Adipose tissue (tissue), 3 donors: ENCODE results near the gene KIF16B. TPM values are rescaled to one million over a fixed set of nuclear protein-coding genes. Genes with fewer than 3 reads are reported as not detected.
"Not testable (repeated sequence)": the region's sequence is repeated elsewhere in the genome, so short reads cannot be mapped to it uniquely, and the experiment has no call there.

Experiments used
- H3K27ac ChIP-seq: one replicate; pipeline ENCODE4 v1.5.1; 2013; ENCODE audit warnings: low read depth, low read length
- WGBS, 3 donors: extraction: QIAGEN DNeasy Blood & Tissue Kit; methylation state at CpG; one replicate each; pipeline ENCODE4 v1.1.7; 2013; 5-methylcytosine and 5-hydroxymethylcytosine counted together
- polyA plus RNA-seq, 3 donors: library from polyadenylated mRNA; stranded (reverse); fragments of 200-250 nt; gene quantifications; one replicate each; pipeline ENCODE4 v1.2.3, GENCODE V29; 2013
- donor health status: healthy with polysubstance abuse.
- donor health status: Bipolar disorder and iron deficiency.
- donor health status: healthy.

The KIF16B gene
- polyA plus RNA-seq, 3 donors, result 6.1 to 9.4 (median 8.7) TPM

DNA sequence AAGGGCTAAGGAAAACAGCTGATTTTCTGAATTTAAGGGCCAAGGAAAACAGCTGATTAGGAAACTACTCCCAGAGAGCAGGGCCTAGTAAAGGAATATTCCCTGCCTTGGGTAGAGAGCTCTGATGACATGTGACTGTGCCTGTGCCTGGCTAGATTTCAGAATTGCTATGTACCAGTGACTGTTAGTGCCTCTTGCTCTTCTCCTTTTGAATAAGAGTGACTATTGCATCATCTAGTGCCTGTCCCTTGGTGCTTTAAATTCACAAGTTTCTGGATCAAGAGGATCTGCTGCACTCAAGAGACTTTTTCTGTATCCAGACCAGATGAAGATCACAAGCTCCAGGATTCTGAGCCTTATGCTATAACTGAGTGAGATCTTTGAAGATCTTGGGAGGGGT, 332.9 kb downstream of the KIF16B start:
- H3K27ac ChIP-seq, result no peak overlapping the region

DNA sequence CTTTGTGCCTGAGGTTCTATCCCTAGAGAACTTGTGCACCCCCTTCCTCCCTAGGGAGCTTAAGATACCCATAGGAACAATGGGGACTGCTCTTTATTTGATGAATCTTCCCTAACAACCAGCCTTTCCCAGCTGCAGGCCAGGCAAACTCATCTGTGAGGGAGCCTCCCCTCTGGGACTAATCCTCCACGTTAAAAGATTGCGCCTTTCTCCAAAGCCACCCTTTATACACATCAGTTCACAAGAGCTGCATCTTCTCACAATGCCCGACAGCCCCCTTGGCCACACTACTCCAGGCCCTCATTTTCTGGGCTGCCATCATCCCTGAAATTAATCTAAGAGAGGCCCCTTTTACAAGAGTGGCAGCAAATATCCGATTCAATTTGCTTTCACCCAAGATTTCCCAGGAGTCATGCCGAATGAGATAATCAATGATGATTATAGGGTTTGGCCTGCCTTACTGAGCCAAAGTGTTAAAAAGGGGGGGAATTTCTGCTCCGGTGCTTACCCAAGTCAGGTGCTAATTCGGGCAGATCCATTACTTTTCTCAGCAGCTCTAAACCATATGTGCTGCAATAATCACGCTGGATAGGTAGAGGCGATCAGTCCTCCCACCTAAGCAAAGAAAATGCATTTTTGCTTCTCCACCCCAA, 336.5 kb downstream of the KIF16B start:
- H3K27ac ChIP-seq, result no peak overlapping the region
- 82 to 93% (median 90%) methylated on average over 9 of the region's 9 CpGs for WGBS, 3 donors

DNA sequence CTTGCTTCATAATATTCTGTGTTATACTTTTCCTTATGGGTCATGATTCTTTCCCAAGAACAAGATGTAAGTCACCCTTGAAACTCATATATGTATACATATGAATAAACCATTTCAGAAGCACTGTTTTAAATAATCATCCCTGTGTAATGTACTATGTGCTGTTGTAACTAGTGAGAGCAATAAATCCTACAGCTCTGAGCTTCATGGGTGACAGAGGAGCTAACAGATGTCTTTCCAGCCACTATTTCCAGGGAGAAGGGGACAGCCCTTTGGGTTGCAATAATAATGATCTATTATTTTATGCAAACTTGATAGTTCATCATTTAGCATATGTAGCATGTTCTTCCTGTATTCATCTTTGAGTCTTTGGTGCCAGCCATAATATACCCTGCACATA, 342.8 kb downstream of the KIF16B start:
- H3K27ac ChIP-seq, result no peak overlapping the region

DNA sequence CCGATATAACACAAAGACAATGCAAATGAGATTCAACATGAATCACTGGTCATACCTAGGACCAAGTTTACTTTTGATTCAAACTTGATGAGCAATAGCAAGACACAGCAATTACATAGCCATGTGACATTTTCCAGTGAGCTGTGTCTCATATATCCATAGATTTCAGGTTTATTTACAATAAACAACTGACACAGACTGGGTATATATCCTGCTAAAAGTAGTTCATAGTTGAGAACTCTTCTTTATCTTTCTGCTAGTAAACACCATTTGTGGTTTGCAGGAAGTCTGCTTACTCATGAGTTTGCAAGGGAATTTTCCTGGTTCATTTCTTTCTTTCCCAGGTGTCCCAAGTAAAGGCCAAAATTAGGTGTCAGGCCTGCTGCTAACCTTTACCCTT, 343.4 kb downstream of the KIF16B start:
- H3K27ac ChIP-seq, result no peak overlapping the region
- WGBS, 3 donors, result 93 to 100% (median 96%) methylated on average over 1 of the region's 1 CpG

DNA sequence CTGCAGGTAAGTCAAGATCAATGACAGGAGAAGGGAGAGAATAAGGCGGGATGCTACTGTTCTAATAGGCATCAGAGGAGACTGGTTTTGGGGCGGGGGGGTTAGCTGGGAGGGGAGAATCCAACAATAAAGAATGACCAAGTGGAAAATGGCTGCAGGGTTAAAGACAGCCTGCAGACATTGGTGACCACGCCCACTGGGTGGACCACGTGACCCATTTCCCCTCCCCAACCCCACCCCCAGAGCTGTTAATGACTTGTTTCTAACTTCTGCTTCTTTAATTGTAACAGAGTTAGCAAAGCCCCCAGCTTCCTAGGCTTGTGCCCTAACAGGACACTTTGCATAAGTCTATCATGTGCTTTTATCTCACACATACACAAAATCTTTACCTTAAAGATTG, 344.5 kb downstream of the KIF16B start:
- 77 to 90% (median 89%) methylated on average over 4 of the region's 4 CpGs for whole genome bisulfite sequencing, 3 donors
- no peak overlapping the region for H3K27ac ChIP-seq

DNA sequence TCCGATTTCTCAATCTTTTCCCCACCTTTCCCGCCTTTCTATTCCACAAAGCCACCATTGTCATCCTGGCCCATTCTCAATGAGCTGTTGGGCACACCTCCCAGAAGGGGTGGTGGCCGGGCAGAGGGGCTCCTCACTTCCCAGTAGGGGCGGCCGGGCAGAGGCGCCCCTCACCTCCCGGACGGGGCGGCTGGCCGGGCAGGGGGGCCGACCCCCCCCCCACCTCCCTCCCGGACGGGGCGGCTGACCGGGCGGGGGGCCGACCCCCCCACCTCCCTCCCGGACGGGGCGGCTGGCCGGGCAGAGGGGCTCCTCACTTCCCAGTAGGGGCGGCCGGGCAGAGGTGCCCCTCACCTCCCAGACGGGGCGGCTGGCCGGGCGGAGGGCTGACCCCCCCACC, 346.3 kb downstream of the KIF16B start:
- 87 to 91% (median 90%) methylated on average over 9 to 17 of the region's 27 CpGs for WGBS, 3 donors

DNA sequence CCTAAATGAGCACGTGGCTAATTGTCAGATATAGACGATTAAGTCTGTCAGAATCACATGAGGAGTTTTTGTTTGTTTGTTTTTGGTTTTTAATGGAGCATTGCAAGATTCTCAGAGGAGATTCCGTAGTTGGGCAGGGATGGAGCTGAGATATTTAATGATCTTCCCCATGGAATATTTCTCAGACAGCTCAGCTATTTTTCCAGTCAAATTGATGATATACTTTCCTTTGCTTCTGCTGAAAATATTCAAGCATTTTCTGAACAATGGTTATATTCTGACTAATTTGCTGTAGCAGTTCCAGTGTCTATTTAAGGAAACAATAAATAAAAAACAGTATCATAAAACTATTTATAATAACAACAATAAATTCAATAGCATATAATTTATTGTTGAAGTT, 348.4 kb downstream of the KIF16B start:
- 49 to 50% (median 50%) methylated on average over 3 of the region's 3 CpGs for WGBS, 3 donors
- no peak overlapping the region for H3K27ac ChIP-seq

More for the DNA sequence above, 346.3 kb downstream of the KIF16B start:
- not testable (repeated sequence) for H3K27ac ChIP-seq

DNA sequence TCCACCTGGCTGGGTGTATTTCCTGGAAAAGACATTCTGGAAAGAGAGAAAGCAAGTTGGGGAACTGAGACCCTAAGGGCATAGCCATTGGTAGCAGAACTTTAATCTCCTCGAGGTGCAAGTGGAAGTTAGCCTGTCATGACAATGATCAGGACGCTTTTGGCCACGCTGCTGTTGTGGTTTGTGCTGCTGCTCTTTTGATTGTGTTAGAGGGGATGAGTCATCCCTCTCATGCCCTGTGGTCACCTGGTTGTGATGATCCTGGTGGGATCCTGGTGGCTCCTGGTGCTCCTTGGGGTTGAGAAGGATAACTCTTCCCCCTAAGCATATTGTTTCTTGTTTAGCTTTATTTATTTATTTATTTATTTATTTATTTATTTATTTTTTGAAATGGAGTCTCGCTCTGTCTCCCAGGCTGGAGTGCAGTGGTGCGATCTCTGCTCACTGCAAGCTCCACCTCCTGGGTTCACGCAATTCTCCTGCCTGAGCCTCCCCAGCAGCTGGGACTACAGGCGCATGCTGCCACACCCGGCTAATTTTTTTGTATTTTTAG, 350.3 kb downstream of the KIF16B start:
- no peak overlapping the region for H3K27ac ChIP-seq
- 83 to 90% (median 87%) methylated on average over 8 of the region's 8 CpGs for WGBS, 3 donors

Other genes with a start within 250 kb of the KIF16B start
- gene SNRPB2, start 156.6 kb upstream of the KIF16B start, polyA plus RNA-seq, result 10 to 100 TPM; 22.1 to 64.0 (median 44.1) TPM
- gene OTOR, start 174.9 kb upstream of the KIF16B start, polyA plus RNA-seq, result not detected